ENCODE measurements around the gene ST3GAL2.
"Not testable (repeated sequence)": the region's sequence is repeated elsewhere in the genome, so short reads cannot be mapped to it uniquely, and the experiment has no call there.

Gene ST3GAL2

DNA sequence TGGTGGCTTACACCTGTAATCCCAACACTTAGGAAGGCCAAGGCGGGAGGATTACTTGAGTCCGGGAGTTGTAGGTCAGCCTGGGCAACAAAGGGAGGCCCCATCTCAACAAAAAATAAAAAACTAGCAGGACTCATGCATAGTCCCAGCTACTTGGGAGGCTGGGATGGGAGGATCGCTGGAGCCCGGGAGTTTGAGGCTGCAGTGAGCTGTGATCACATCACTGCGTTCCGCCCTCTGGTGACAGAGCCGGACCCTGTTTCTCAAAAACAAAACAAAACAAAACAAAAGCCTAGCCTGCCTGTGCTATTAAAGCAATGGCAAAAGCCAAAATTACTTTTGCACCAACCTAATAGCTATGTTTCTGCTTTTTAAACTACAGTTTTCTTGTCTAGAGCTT is 17.0 kb upstream of the ST3GAL2 start:
- H3K4me3 ChIP-seq (replicated peaks; ENCODE audit: low read depth, low read length): no peak overlapping the region
- TF ChIP-seq, protein P1, sequence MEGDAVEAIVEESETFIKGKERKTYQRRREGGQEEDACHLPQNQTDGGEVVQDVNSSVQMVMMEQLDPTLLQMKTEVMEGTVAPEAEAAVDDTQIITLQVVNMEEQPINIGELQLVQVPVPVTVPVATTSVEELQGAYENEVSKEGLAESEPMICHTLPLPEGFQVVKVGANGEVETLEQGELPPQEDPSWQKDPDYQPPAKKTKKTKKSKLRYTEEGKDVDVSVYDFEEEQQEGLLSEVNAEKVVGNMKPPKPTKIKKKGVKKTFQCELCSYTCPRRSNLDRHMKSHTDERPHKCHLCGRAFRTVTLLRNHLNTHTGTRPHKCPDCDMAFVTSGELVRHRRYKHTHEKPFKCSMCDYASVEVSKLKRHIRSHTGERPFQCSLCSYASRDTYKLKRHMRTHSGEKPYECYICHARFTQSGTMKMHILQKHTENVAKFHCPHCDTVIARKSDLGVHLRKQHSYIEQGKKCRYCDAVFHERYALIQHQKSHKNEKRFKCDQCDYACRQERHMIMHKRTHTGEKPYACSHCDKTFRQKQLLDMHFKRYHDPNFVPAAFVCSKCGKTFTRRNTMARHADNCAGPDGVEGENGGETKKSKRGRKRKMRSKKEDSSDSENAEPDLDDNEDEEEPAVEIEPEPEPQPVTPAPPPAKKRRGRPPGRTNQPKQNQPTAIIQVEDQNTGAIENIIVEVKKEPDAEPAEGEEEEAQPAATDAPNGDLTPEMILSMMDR (IDR thresholded peaks at IDR 0.05; ENCODE audit: low read length, missing control alignments): no peak

DNA sequence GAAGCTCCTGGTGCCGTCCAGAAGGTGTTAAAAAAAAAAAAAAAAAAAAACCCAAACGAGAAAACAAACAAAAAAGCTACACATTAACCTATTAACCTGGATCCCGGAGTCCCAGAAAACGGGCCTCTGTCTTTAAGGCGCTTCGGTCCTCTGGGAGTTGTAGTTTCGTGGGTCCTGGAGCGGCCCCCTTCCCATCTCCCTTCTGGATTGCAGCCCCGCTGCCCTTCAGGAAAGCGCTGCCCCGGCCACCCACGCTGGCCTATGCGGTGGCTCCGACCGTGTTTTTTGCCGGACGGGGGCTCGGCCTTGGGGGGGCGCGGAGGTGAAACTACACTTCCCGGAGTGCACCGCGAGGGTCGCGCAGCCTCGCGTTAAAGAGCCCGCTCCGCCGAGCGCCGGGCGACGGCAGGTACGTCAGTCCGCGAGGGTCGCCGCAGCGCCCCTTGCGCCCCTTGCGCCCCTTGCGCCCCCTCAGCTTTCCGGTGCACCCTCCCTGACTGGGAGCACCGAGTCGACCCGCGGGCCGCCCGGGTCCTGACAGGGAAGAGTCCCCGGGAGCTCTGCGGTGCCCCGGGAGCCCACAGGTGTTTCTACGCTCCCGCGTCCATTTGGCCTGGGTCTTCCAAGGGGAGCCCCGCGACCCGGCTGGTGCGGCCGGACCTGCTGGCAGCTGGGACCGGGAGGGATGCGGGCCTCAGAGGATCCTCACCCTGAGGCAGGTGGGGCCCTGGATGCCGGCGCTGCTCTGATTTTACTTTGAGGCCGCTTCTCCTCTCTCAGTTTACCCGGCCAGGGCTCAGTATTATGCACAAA is 15.5 kb upstream of the ST3GAL2 start, which contains the start of gene FCSK:
Gene FCSK (plus strand): TSS at position 374 of the 813 bp plus-strand sequence. CDS start 8,596 bp downstream, outside the sequence.
- DNase-seq (ENCODE audit: low read depth): peak; percentile 69
- TF ChIP-seq, protein P1 (IDR thresholded peaks at IDR 0.05; ENCODE audit: low read length, missing control alignments): no peak
- H3K4me3 ChIP-seq (replicated peaks; ENCODE audit: low read depth, low read length): peak within 1 kb of the TSS; percentile 84

More for the DNA sequence above, 17.0 kb upstream of the ST3GAL2 start:
- no peak for DNase-seq (ENCODE audit: low read depth)

DNA sequence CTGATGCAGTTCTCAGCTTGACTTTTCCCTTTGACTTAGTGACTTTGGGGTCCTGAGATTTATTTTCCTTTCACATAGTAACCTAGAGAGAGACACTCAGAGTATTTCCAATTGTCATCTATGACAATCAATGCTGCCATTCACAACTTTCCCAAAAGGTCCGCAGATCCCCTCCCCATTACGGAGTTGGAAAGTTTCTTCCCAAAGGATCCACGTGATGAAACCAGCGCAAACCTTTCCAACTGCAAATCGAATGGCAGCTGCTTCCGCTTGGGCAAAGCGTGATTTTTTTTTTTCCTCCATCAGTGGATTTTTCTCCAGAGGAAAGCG is 15.0 kb upstream of the ST3GAL2 start:
- TF ChIP-seq, protein P1 (IDR thresholded peaks at IDR 0.05; ENCODE audit: low read length, missing control alignments): no peak
- H3K4me3 ChIP-seq (replicated peaks; ENCODE audit: low read depth, low read length): peak overlapping the region; percentile 84
- DNase-seq (ENCODE audit: low read depth): no peak

DNA sequence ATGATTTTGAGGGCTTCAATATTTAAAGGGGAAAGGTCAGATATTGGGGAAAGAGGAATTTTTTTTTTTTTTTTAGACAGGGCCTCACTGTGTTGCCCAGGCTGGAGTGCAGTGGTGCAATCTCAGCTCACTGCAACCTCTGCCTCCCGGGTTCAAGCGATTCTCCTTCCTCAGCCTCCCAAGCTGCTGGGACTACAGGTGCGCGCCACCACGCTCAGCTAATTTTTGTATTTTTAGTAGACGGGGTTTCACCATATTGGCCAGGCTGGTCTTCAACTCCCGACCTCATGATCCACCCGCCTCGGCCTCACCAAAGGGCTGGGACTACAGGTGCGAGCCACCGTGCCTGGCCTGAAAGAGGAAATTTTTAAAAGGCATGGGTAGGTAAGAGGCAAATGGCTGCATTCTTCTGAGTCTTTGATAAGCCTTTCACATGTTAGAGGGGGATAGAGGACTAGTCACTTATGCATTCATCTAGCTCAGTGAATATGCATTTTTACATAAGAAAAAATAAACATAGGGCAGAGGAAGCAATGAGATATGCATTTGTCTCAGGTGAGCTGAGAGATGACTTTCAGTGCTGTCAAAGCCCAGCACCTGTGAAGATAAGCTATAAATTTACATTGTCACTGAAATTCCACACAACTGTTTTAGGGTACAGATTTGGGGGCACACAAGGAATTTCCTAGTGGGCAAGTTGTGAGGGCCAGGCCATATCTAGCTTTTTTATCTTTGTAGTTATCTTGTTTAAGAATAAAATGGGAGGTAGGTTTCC is 14.4 kb upstream of the ST3GAL2 start:
- DNase-seq (ENCODE audit: low read depth): no peak
- TF ChIP-seq, protein P1 (IDR thresholded peaks at IDR 0.05; ENCODE audit: low read length, missing control alignments): no peak
- peak overlapping the region; percentile 84 for H3K4me3 ChIP-seq (replicated peaks; ENCODE audit: low read depth, low read length)

DNA sequence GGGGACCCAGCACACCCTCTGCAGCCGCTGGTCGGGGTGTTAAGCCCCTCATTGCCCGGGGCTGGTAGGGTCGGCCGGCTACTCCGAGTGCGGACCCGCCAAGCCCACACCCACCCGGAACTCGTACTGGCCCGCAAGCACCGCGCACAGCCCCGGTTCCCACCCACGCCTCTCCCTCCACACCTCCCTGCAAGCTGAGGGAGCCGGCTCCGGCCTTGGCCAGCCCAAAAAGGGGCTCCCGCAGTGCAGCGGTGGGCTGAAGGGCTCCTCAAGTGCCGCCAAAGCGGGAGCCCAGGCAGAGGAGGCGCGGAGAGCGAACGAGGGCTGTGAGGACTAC is 12.1 kb upstream of the ST3GAL2 start:
- not testable (repeated sequence) for DNase-seq (ENCODE audit: low read depth); H3K4me3 ChIP-seq (replicated peaks; ENCODE audit: low read depth, low read length)

DNA sequence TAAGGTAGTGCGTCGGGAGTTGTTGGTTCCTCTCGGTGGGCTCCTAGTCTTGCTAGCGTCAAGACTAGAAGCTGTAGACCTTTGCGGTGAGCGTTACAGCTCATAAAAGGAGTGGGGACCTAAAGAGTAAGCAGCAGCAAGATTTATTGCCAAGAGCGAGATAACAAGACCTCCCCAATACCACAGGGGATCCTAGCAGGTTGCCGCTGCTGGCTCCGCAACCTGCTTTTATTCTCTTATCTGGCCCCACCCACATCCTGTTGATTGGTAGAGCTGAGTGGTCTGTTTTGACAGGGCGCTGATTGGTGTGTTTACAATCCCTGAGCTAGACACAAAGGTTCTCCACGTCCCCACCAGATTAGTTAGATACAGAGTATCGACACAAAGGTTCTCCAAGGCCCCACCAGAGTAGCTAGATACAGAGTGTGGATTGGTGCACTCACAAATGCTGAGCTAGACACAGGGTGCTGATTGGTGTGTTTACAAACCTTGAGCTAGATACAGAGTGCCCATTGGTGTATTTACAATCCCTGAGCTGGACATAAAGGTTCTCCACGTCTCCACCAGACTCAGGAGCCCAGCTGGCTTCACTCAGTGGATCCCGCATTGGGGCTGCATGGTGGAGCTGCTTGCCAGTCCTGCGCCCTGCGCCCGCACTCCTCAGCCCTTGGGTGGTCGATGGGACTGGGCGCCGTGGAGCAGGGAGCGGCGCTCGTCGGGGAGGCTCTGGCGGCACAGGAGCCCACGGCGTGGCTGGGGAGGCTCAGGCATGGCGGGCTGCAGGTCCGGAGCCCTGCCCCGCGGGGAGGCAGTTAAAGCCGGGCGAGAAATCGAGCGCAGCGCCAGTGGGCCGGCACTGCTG is 11.5 kb upstream of the ST3GAL2 start:
- DNase-seq (ENCODE audit: low read depth); H3K4me3 ChIP-seq (replicated peaks; ENCODE audit: low read depth, low read length): not testable (repeated sequence)

DNA sequence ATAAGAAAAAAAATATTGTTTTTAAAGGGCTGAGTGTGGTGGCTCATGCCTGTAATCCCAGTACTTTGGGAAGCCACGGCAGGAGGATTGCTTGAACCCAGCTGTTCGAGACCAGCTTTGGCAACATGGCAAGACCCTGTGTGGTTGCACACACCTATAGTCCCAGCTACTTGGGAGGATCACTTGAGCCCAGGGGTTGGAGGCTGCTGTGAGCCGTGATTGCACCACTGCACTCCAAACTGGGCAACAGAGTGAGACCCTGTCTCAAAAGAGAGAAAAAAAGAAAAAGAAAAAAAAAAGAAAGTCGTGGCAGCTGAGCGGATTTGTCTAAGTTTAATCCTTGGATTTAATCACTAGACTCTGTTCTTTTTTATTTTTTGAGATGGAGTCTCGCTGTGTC is 9.2 kb upstream of the ST3GAL2 start:
- DNase-seq (ENCODE audit: low read depth): no peak
- TF ChIP-seq, protein P1 (IDR thresholded peaks at IDR 0.05; ENCODE audit: low read length, missing control alignments): no peak

More for the DNA sequence above, 9.2 kb upstream of the ST3GAL2 start:
- H3K4me3 ChIP-seq (replicated peaks; ENCODE audit: low read depth, low read length): no peak overlapping the region

All from fibroblast of pulmonary artery (primary cell).